Effector CD8-positive, alpha-beta T cell (primary cell): ENCODE measurements around the gene RNF220.

Experiments used
- DNase-seq: peaks from one replicate; lab custom pipeline; 2025; lab: John Stamatoyannopoulos, UW

Gene RNF220

DNA sequence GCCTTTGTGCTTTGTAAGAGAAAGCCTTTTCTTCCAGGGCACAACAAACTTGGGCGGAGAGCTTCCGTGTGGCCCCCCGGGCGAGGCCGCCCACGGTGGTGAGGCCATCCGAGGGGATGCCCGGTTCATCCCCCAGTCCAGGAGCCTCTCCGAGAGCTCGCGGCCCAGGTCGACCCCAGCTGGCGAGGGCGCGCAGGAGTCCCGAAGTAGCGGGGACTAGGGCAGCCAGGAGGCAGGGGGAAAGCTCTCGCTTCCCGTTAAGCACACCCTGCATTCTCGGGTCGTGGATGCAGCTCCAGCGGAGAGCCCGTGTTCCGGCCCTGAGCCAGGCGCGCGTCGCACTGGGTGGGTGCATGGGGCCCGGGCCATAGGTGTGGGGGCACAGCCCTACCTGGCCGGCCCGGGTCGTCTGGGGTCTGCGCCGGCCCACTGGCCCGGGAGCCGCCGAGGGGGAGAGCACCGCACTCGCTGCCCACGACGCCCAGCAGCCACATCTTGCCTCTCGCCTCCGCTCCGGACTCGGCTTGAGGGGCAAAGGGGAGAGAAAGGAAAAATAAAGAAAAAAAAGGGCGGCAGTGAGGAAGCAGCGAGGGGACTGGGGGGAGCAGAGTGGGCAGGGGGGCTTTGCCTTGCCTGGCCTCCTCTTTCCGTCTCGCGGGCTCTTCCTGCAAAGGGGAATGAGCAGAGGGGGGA lies 1.8 kb downstream of the RNF220 start:
- no peak for DNase-seq

DNA sequence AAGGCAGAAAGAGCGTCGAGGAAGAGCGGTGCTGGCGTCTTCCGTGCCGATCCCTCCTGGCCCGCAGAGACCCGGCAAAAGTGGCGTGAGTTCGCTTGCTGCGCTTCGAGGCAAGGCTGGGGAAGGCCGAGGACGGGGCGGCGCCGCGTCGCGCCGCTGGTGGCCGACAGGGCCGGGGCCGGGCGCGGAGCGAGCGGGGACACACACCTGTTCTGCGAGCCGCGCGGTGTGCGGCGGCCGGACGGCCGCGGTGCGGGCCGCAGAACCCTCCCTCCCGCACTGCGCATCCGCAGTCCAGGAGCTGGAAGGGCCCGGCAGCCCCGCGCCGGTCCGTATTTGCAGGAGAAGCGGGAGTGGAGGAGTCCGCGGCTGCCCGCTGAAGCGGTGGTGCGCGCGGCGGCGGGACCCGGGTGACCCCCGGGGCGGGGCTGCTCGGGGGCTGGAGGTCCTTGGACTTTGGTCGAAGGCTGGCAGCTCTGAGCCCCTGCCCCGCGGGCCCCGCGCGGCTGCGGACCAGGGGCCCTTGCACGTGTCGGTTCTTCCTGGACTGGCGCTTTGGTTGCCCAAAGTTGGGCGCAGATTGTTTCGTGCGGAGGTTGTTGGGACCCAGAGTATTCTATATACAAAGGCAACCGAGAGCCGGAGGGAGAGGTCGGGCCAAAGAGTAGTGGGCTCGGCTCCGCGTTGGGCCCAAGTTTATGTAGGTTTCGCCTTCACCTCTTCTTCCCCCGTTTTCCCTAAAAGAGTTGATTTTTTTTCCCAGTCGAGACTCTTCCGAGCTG lies 2.6 kb downstream of the RNF220 start:
- no peak for DNase-seq

DNA sequence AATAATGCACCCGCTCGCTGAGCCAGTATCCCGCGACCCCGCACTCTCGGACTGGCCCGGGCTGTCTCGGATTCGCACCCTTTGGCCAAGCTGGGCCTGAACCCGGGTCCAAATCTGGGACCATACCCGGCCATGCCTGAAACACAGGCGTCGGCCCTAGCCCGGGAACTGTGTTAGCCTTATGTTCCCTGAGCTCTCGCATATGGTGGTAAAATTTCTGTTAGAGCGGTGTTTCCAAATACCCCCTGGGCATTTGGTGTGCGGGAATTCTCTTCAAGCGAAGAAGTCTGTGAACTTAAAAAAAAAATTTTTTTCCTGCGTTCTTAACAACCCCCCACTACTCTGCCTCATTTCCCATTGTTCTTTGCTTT lies 3.1 kb downstream of the RNF220 start:
- DNase-seq: no peak

DNA sequence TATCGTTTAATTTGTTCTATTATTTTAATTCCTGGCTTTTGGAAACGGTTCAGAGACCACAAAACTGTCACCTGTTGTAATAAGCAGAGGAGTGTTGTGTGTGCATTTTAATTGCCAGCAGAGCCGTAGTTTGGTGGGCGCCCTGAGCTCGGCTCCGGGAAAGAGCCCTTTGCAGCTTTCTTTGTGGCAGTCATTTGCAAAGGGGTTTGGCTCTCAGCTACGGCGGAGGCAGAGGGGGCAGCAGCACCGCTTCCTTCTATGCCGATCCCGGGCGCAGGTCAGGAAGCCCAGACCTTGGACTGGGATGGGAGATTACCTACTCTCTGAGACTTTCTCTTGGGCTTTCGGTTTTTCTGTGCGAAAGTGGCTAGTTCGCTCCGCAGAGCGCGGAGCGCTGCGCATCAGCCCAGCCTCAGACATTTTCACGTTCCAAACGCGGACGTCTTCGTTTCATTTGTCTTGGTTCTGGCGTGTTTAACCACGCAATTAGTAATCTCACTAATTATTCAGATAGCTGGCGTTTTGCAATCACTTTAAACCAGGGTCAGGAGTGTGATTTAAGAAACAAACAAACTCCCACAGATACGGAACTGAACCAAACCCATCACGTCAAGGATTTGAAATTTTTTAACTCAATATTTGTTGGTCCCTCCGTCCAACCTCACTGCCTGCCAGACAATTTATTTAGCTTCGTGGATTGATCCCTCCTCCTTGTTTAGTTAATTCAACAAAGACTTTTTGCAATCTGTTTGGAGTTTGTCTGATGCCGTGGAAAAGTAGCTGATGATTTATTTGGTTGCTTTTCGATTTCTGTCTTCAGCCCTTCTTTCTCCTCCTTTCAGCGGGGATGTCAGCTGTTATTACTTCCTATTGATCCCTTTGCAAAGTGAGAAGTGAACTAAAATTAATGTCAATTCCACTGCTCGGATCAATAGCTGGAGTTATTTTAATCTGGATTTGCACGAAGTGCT lies 3.9 kb downstream of the RNF220 start:
- DNase-seq: no peak

DNA sequence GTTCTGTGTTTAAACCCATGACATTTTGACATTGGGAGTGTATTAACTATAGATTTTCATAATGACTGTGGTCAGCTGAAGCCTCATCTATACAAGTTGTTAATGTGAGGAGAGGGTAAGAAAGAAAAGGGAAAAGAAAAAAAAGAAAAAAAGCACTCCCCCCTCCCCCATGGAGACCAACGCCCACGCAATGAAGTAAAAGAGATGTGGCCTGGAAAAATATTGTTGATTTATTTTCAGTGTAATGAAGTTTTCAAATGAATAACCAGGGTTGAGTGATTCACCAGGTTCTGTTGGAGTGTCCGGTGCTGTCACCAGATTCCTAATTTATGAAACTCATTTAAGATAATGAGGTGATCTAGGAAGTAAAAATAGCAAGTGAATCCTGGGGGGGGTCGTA lies 4.7 kb downstream of the RNF220 start:
- no peak for DNase-seq

DNA sequence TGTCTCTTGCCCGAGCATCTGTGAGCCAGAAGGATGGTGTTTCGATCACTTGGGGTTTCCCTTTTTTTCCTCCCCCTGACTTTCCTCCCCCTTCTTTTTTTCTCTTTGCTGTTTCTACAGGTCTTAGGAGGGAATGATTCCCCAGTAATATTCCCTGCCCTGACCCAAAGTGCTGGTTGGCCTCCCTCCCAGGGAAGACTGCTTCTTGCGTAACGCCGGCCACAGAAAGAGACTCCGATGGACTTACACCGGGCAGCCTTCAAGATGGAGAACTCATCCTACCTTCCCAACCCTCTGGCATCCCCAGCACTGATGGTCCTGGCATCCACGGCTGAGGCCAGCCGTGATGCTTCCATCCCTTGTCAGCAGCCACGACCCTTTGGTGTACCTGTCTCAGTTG lies 6.8 kb downstream of the RNF220 start:
- DNase-seq: no peak

DNA sequence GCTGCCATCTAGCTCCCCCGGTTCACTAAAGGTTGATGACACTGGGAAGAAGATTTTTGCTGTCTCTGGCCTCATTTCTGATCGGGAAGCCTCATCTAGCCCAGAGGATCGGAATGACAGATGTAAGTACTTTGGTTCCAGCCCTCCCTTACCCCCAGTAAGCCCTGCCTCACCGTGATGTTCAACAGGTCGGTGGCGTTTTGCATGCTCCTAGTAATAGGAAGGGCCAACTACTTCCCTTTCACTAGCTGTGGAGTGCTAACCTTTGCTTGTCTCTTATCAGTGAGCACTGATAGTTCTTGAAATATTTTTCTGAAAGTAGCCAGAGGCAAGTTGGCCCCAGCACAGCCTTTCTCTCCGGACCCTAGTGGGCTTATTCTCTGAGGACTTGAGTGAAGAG lies 7.5 kb downstream of the RNF220 start:
- DNase-seq: no peak

DNA sequence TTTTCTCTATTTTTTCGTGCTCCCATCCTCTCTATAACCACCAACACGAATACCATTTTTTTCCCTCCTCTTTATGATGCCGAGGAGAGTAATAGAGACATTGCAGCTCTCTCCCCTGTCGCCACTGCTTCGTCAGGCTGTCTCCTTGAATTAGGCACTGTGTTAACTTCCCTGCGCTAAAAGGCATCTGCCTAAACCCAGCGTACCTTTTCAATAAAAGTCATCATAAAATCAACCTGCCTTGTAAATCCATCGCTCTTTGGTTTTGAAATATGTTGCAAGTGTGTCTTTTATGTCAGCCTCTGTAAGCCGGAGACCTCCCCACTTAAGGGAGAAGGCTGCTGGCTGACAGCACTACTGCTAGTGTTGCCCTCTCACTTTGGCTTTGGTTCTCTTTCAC lies 8.7 kb downstream of the RNF220 start:
- no peak for DNase-seq

DNA sequence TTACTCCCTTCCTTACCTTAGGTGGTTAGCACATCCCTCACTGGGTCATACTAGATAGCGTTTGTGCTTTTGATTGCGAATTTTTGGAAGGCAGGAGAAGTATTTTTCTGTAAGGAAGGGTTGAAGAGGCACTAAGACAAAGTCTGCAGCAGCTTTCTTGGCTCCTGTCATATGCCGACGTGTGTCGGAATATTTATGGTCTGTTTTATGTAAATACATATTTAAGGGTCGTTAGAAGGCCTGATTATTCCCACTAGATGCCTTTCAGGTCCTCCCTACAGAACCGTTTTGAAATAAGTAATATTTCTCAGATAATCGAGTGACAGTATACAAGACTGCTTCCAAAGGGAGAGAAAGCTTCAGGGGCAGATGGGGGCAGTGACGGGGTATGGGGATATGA lies 10.0 kb downstream of the RNF220 start:
- no peak for DNase-seq

DNA sequence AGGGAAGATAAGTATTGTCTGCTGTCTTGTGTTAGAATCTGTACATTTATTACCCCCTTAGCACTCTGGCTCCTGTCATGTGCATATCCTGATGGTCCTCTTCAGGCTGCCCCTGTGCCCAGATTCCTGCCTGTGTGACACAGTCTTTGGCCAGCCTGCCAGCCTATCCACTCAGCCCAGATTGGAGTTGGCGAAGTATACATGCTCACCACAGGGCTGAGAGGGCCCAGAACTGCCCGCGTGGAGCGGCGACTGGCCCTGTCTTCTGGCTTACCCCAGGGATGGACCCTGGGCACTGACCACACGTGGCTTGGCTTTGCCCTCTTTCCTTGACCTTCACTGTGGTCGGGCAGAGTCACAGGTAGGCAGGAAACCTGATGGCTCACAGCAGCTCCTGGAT lies 11.4 kb downstream of the RNF220 start:
- no peak for DNase-seq

DNA sequence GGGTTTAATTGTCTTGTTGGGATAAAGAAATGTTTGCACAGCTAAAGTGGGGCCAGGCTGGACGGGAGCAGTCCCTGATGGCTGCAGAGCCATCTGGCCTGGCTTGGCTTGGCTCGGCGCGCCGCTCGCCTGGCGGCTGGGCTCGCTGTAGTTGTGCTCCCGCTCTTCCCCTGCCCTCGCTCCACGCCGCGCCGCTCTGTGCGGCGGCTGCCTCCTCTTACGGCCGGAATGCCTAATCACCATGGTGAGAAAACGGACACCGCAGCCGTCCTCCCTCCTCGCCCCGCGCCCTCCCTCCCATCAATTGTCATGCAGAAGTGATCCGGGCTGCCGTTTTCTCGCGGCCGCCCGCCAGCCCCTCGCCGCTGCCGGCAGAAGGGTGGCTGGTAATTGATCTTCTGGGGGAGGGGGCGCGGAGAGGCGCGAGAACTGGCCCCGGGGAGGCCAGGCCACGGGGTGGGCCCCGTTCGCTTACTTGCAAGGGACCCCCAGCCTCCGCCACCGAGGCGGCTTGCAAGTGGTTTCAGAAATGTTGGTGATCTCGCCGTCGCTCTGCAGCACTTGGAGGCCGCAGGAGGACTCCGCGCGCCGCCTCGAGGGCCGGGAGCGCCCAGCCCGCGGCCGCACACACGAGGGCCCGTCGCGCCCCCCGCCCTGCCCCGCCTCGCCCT lies 12.4 kb downstream of the RNF220 start:
- DNase-seq: no peak

DNA sequence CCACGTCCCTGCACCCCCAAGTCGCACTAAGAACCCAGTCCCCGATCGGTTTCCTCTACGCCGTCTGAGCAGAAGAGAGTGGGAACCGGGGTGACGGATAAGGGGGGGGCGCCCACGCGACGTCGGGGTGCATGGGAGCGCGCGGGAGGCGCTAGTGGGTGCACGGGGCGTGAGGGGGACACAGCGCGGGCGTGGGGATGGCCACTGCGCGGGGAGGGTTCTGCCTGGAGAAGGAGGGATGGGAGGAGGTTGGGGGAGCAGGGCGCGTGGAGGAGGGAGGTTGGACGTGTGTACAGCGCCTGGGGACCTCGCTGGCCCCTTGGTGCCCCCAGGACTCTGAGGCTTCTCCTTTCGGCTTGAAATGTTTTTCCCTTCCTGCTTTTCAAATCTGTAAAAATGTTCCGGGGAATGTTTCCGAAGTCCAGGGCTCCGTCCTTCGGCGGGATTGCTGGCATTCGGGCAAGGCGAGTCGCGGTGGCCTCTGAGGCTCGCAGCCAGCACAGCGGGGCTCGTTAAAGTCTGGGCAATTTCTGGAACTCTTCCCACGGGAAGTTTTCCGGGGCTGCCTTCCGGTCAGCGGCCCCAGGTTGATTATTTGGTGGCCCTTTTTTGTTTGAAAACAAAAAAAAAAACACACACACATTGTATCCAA lies 13.1 kb downstream of the RNF220 start:
- no peak for DNase-seq

DNA sequence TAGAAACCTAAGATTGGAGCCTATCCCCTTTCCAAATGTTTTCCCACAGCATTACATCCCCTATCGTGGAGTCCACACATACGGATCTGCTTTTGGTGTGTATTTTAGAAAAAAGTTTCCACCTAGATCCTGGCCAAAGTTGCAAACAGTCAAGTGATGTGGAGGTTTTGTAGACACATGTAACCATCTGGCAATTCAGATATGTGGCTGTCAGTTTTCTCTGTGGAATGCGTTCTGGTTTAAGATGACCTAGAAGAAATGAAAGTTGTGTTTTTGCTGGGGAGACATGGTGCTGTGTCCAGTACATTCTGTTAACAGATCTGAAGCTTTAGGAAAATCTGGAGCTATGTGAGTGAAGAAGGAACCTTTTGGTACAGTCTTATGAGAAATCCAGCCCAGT lies 14.8 kb downstream of the RNF220 start:
- no peak for DNase-seq

DNA sequence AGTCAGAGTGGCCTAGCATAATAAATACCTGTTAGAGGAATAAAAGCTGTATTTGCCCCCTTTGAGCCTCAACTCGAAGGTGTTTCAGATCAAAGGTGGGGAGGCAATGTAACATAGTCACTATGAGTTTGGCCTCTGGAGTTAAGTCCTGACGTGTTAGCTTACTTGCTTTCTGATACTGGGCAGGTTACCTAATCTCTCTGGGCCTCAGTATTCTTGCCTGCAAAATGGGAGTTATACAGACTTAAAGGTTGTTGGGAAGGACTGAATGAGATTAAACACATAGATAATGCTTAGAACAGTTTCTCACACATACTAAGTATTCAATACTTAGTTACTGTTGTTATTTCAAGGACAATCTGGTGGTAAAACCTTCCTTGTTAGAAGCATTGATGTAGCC lies 15.5 kb downstream of the RNF220 start:
- no peak for DNase-seq

DNA sequence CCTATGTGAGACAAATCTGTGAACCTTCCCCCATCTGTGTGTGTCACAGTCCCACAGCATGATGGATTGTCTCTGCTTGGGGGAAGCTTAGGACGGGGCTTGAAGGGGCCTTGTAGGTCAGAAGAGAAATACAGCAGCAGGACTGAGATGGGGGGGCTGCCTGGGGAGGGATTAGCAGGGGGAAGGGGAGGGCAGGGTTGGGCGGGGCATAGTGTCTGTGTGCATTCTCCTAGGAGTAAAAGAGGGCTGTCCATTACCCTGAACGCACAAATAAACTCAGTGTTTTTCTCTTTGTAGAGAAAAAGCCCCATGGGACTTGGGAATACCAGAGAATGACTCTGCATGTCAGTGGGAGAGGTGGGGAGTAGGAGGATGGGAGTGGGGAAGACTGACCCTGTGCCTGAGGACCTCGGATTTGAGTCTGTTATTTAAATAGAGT lies 16.4 kb downstream of the RNF220 start:
- DNase-seq: no peak

DNA sequence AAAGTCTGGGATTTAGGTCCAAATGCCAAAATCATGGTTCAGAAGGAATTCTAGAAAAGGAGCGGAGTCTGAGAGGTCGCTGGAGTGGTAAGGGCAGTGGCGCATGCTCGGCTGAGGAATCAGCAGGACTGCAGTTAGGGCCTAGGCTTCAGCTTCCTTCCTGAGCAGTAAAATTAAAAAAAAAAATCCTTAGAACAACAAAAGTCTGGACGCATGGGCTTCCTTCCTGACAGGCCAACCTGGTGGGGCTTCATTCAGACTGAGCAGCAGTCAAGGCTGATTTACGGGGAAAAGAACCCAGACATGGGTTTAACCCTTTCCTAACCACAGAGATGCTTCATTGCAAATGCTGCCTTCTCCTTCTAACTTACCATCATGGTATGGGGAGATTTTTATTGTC lies 17.1 kb downstream of the RNF220 start:
- DNase-seq: no peak

DNA sequence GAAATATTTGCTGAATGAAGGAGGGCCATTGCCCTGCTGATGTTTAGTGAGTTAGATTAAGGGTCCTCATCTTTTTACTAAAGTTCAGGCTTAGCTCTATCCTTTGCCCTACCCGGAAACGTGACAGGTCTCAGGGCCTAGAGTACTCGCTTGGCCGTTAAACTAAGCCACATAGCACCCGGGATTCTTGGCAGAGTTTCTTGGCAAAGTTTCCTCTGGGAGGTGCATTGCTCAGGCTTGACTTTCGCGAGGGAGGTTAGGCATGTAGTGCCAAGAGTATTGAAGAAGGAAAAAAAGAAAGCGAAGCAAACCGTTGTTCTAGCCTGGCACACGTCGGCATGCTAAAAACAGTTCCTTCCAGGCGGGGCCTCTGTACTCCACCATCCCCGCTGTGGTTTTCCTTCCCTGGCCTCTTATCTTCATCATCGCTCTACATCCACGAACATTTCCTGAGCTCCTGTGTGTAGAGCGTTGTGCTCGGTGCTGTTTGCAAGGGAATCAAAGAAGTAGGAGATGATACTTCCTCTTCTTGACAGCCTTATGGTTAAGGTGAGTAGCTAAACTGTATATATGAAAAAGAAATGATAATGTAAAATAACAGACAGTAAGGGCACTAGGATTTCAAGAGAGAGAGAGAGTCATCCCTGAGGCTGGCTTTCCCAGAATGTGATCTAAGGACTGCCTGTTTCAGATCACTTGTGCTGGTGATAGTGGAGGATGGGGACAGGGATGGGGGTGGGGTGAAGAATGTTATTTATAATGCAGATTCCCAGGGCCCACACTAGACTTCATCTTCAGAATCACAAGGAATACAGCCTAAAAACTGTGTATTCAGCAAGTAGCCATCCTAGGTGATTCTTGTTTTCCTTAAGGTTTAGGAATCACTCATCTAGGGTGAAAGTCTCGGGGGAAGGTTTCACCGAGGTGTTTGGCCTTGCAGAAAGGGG lies 18.8 kb downstream of the RNF220 start:
- no peak for DNase-seq

DNA sequence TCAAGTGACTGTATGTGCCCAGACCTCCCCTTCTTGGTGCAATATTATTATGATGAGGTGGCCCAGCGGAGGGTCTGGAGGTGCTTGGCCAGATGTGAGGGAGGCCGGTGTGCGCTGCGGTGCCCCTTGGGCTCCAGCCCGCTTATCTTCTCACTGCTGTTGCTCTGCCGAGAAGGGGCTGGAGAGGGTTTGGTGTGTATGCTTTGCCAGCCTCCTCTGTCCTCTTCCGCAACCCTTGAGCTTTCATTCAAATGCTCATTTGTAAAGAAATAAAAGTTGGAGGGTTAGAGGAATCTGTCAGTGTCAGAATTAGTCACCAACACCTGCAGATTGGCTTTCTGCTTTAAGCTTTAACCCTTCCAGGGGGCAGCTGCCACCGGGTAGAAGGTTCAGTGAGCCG lies 19.7 kb downstream of the RNF220 start:
- no peak for DNase-seq

DNA sequence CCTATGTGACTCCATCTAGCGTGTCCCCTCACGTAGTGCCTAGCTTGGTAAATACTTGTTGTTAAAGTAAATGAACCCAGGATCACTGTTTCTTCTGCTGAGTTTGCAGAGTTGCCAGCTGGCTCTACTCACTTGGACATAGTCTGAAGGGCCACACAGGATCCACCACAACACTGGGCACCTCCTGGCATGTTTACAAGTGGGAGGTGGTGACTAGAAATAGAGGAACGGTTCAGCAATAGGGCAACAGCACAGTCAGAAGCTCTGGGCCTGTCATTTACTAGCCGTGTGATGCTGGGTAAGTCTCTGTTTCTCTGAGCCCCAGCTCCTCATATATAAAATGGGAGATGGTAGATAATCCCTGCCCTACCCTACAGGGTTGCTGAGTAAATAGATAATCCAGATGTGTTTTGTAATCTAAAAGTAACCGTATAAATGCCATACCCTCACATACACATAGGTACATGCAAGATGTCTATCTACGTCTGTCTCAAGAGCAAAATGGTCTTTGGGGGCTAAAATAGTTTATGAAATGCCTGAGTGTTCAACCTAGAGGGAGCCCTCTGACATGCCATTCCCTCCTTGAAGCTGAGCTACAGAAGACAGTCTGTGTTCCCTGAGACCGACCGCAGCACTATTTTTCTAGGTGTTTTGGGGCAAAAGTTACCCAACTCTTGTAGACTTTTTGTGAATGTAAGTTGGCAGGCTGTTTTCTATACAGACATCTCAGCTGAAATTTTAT lies 20.5 kb downstream of the RNF220 start:
- no peak for DNase-seq

DNA sequence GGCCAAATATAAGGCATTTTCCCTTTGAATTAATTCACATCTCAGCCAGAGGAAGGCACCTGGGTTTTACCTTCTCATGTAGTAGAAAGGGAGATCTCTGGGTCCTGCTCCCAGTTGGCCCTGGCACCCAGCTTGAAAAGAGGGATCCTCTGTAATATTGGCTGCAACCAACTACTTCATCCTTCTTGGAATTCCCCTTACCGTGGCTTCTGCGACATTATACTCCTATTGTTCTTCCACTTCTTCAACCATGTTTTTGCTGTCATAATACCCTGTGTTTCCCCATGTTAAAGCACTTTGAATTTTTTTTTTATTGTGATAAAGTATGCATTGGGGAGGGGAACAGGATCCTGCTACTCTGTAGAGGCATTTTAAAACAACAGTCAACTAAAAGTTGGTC lies 26.8 kb downstream of the RNF220 start:
- no peak for DNase-seq
